ENCODE results near the gene FAM163A. TPM values are rescaled to one million over a fixed set of nuclear protein-coding genes. Genes with fewer than 3 reads are reported as not detected.

FAM163A gene
- total RNA-seq, 1 donor from 2014 or later, result 0.17 TPM

- no peak for TF ChIP-seq CTCF (IDR thresholded peaks at IDR 0.05; ENCODE audit: insufficient read depth, low read length, poor library complexity, severe bottlenecking)
- H3K27me3 ChIP-seq (ENCODE audit: control insufficient read depth, insufficient read depth, low read length), result no peaks in the 10 kb centered on the region
- no peak for DNase-seq (ENCODE audit: low read depth)
- no peaks in the 10 kb centered on the region for H3K36me3 ChIP-seq (ENCODE audit: control insufficient read depth, insufficient read depth, low read length)
- H3K4me3 ChIP-seq (ENCODE audit: low read depth, low read length), result no peak overlapping the region
Observed at GRCh38 chr1:179823693-179824092, 80.6 kb downstream of the FAM163A start.

- no peak overlapping the region for H3K4me3 ChIP-seq (ENCODE audit: low read depth, low read length)
- no peaks in the 10 kb centered on the region for H3K36me3 ChIP-seq (ENCODE audit: control insufficient read depth, insufficient read depth, low read length)
- H3K27me3 ChIP-seq (ENCODE audit: control insufficient read depth, insufficient read depth, low read length), result no peaks in the 10 kb centered on the region
- no peak for TF ChIP-seq CTCF (IDR thresholded peaks at IDR 0.05; ENCODE audit: insufficient read depth, low read length, poor library complexity, severe bottlenecking)
- no peak for DNase-seq (ENCODE audit: low read depth)
Observed at GRCh38 chr1:179824265-179824664, 81.2 kb downstream of the FAM163A start.

- H3K36me3 ChIP-seq (ENCODE audit: control insufficient read depth, insufficient read depth, low read length), result no peaks in the 10 kb centered on the region
- DNase-seq (ENCODE audit: low read depth), result no peak
- H3K27me3 ChIP-seq (ENCODE audit: control insufficient read depth, insufficient read depth, low read length), result no peaks in the 10 kb centered on the region
- no peak overlapping the region for H3K4me3 ChIP-seq (ENCODE audit: low read depth, low read length)
- no peak for TF ChIP-seq CTCF (IDR thresholded peaks at IDR 0.05; ENCODE audit: insufficient read depth, low read length, poor library complexity, severe bottlenecking)
Observed at GRCh38 chr1:179825206-179825605, 82.1 kb downstream of the FAM163A start.

GRCh38 chr1:179825798-179826460 lies 82.8 kb downstream of the FAM163A start:
- Histone ChIP-seq H3K27me3 (ENCODE audit: control insufficient read depth, insufficient read depth, low read length) (no peaks in the 10 kb centered on the region), H3K4me3 (ENCODE audit: low read depth, low read length) (no peak overlapping the region), H3K36me3 (ENCODE audit: control insufficient read depth, insufficient read depth, low read length) (no peaks in the 10 kb centered on the region)
- no peak for DNase-seq (ENCODE audit: low read depth)
- TF ChIP-seq CTCF (IDR thresholded peaks at IDR 0.05; ENCODE audit: insufficient read depth, low read length, poor library complexity, severe bottlenecking), result no peak

GRCh38 chr1:179826626-179827280 lies 83.7 kb downstream of the FAM163A start:
- no peak for DNase-seq (ENCODE audit: low read depth)
- Histone ChIP-seq H3K36me3 (ENCODE audit: control insufficient read depth, insufficient read depth, low read length) (no peaks in the 10 kb centered on the region), H3K4me3 (ENCODE audit: low read depth, low read length) (no peak overlapping the region), H3K27me3 (ENCODE audit: control insufficient read depth, insufficient read depth, low read length) (no peaks in the 10 kb centered on the region)
- no peak for TF ChIP-seq CTCF (IDR thresholded peaks at IDR 0.05; ENCODE audit: insufficient read depth, low read length, poor library complexity, severe bottlenecking)
